PFSK-1 (cell line): ENCODE results near the gene SLC12A8.

Experiments
- FOXP2 ChIP-seq: optimal IDR thresholded peaks from 2 replicates; pipeline ENCODE3; 2011; ENCODE audit warnings: borderline replicate concordance, control low read depth, inconsistent platforms; ENCODE audit not compliant: insufficient read depth; ENCODE audit errors: extremely low read length, extremely low read depth
- POLR2AphosphoS5 ChIP-seq: IDR thresholded peaks from 2 replicates; pipeline ENCODE4 v1.6.1; 2012; ENCODE audit warnings: low read depth, mild to moderate bottlenecking, control low read depth, low read length, moderate library complexity
- REST ChIP-seq, 2 experiments: IDR thresholded peaks; 2 replicates each; pipeline versions ENCODE4 v1.6.1 to v1.8.0; 2011 to 2012; ENCODE audit warnings: low read depth in 2 of 2, low read length in 2 of 2, control low read depth in 1 of 2, inconsistent platforms in 1 of 2, mild to moderate bottlenecking in 1 of 2, moderate library complexity in 1 of 2; ENCODE audit not compliant: insufficient read depth in 1 of 2
- SIN3A ChIP-seq: IDR thresholded peaks from 2 replicates; pipeline ENCODE4 v1.6.1; 2012; ENCODE audit warnings: mild to moderate bottlenecking, low read length, moderate library complexity, borderline replicate concordance; ENCODE audit not compliant: insufficient read depth
- TAF1 ChIP-seq: IDR thresholded peaks from 2 replicates; pipeline ENCODE4 v1.6.1; 2012; ENCODE audit warnings: low read length, control low read depth, borderline replicate concordance; ENCODE audit not compliant: insufficient read depth

The SLC12A8 gene

GRCh38 chr3:125232401-125232800 is 19.9 kb upstream of the SLC12A8 start:
- TF ChIP-seq SIN3A, result no peak
- no peak for TF ChIP-seq TAF1

GRCh38 chr3:125231895-125232294 is 19.3 kb upstream of the SLC12A8 start:
- TF ChIP-seq TAF1, result no peak
- no peak for TF ChIP-seq REST (IDR thresholded peaks at IDR 0.05; ENCODE audit: insufficient read depth in 1 of 2, low read depth in 2 of 2, low read length in 2 of 2)
- TF ChIP-seq FOXP2, result no peak
- TF ChIP-seq POLR2AphosphoS5, result no peak
- no peak for TF ChIP-seq SIN3A

GRCh38 chr3:125229707-125230106 is 17.2 kb upstream of the SLC12A8 start:
- TF ChIP-seq FOXP2 (no peak), SIN3A (no peak), REST (IDR thresholded peaks at IDR 0.05; ENCODE audit: insufficient read depth in 1 of 2, low read depth in 2 of 2, low read length in 2 of 2) (no peak), POLR2AphosphoS5 (no peak), TAF1 (no peak)

GRCh38 chr3:125229168-125229567 is 16.6 kb upstream of the SLC12A8 start:
- TF ChIP-seq POLR2AphosphoS5 (no peak), TAF1 (no peak), SIN3A (no peak), REST (IDR thresholded peaks at IDR 0.05; ENCODE audit: insufficient read depth in 1 of 2, low read depth in 2 of 2, low read length in 2 of 2) (no peak), FOXP2 (no peak)

GRCh38 chr3:125221831-125222230 is 9.3 kb upstream of the SLC12A8 start:
- TF ChIP-seq FOXP2 (no peak), POLR2AphosphoS5 (no peak), TAF1 (no peak), SIN3A (no peak), REST (IDR thresholded peaks at IDR 0.05; ENCODE audit: insufficient read depth in 1 of 2, low read depth in 2 of 2, low read length in 2 of 2) (no peak)
